ENCODE results near the gene TPD52L1.
"Not testable (repeated sequence)": the region's sequence is repeated elsewhere in the genome, so short reads cannot be mapped to it uniquely, and the experiment has no call there.

TPD52L1 gene

DNA sequence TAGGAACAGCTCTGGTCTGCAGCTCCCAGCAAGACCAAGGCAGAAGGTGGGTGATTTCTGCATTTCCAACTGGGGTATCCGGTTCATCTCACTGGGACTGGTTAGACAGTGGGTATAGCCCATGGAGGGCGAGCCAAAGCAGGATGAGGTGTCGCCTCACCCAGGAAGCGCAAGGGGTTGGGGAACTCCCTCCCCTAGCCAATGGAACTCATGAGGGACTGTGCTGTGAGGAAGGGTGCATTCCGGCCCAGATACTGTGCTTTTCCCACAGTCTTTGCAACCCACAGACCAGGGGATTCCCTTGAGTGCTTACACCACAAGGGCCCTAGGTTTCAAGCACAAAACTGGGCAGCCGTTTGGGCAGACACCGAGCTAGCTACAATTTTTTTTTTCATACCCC lies 126.4 kb downstream of the TPD52L1 start:
- no peak for DNase-seq

DNA sequence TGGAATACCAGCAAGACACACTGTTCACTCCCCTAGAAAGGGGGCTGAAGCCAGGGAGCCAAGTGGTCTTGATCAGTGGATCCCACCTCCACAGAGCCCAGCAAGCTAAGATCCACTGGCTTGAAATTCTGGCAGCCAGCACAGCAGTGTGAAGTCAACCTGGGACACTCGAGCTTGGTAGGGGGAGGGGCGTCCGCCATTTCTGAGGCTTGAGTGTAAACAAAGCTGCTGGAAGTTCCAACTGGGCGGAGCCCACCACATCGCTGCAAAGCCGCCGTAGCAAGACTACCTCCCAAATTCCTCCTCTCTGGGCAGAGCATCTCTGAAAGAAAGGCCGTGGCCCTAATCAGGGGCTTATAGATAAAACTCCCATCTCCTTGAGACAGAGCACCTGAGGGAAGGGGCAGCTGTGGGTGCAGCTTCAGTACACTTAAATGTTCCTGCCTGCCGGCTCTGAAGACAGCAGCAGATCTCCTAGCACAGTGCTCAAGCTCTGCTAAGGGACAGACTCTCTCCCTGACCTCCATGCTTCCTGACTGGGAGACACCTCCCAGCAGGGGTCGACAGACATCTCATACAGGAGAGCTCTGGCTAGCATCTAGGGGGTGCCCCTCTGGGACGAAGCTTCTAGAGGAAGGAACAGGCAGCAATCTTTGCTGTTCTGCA lies 126.9 kb downstream of the TPD52L1 start:
- DNase-seq, result not testable (repeated sequence)

- not testable (repeated sequence) for DNase-seq
These were observed 128.9 kb downstream of the TPD52L1 start for GRCh38 chr6:125282470-125282869.

- DNase-seq, result no peak
These were observed 131.8 kb downstream of the TPD52L1 start for GRCh38 chr6:125285353-125285752.

DNA sequence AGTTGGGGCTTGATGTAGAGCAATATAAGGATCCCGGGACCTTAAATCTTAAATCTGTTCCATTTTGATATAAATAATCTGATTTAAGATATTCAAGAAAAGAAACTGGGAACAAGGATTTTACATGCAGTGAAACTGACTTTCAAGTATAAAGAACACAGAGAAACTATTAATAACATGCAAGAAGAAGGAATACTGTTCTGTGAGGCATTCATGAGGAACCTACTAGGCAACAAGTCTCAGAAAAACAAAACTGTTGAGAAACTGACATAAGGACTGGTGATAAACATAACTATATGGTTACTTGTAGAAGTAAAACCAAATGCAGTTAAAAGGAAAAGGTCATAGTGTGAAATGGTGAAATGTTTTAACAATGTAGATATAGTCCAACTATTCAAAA lies 132.4 kb downstream of the TPD52L1 start:
- no peak for DNase-seq

DNA sequence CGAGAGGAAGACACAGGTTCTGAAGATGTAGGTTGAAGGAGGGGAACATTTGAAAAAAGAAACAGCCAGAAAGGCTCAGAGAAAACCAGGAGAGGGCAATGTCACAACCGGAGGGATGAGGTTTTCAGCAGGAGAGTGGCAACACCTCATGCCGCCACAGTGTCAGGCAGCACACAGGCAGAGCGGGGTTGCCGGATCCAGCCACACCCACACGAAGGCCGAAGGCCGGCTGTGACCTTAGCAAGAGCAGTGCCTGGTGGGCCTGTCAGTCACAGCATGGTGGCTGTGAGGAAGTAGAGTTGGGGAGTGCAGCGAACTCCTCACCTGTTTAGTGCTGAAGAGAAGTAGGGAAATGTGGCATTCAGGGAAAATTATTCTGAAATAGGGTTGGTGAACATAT lies 134.1 kb downstream of the TPD52L1 start:
- DNase-seq, result no peak

- DNase-seq, result no peak
These were observed 140.0 kb downstream of the TPD52L1 start for GRCh38 chr6:125293587-125293986.

DNA sequence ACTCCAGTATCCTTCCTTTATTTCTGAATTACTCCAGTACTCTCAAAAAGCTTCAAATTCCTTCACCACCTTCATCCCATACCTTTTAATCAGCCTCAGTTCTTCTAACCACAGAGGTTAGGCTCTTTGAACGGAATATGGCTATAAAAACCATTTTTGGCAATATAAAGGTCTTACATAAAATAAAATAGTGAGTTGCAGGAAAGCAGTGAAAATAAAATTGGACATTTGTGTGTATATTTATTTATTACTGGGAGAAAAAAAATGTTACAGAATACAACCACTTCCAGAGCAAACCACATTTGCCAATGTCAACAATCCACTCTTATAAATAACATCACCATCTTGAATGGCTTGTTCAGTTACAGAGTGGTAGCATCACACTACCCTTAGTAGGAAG lies 140.5 kb downstream of the TPD52L1 start:
- DNase-seq, result no peak

DNA sequence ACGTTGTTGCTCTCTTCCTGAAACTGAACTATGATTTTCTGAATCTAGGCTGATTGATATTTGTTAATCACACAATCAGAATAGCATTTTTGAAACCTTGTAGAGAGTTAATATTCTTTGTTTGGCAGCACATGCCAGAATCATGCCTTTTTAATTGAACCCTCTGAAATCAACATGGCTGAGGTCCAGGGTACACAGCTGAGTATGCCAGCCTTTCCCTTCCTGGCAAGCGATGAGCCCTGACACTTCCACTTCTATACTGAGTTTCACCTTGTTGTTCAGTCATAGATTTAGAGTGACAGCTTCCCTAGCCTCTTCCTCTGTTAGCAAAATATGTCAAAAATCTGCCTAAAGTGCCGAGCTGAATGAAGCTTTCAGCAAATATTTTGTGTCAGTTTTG lies 141.4 kb downstream of the TPD52L1 start:
- DNase-seq, result no peak

DNA sequence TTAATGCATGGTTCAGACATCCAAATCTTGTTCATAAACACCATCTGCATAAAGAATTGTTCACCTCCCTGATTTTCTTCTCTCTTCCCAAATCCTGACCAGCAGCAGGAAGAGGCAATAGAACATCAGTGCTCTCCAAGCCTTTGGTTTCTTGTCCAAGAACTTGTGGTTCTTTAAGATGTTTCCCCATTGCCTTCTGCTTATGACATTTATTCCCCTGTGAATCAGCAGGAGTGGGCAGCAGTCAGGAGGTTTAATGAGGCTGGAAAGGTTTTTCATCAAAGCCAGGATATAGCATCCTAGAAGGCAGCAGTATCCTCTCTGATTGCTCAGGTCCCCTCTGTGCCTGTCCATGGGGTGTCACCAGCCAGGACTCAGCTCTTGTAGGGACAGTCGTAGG lies 142.9 kb downstream of the TPD52L1 start:
- DNase-seq, result no peak

- DNase-seq, result no peak
These were observed 145.7 kb downstream of the TPD52L1 start for GRCh38 chr6:125299257-125299656.

DNA sequence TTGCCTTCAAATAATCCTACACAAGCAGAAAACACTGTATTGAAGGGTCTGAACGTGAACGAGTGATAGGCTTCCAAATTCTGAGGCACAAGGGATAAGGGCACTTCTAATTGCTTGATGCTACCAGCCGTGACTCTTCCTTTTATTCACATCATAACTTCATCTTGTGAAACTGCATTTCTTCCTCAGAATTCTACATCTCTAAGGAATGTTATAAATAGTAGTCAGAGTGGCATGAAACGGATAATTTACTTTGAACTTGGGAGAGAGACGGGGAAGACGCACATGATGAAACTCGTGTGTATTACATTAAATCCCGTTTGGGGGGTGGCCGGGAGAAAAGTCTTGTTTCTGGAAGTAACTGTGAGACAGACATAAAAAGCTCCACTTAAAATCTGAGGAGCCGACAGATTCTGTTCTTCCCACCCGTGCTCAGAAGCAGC lies 147.4 kb downstream of the TPD52L1 start:
- no peak for DNase-seq

GRCh38 chr6:125301435-125302391 lies 148.1 kb downstream of the TPD52L1 start, which contains the start of gene HDDC2:
Gene HDDC2, minus strand, starts transcription at chr6:125301967. Its CDS starts 35 bp downstream, at chr6:125301932.
- DNase-seq, result peak; percentile 91

DNA sequence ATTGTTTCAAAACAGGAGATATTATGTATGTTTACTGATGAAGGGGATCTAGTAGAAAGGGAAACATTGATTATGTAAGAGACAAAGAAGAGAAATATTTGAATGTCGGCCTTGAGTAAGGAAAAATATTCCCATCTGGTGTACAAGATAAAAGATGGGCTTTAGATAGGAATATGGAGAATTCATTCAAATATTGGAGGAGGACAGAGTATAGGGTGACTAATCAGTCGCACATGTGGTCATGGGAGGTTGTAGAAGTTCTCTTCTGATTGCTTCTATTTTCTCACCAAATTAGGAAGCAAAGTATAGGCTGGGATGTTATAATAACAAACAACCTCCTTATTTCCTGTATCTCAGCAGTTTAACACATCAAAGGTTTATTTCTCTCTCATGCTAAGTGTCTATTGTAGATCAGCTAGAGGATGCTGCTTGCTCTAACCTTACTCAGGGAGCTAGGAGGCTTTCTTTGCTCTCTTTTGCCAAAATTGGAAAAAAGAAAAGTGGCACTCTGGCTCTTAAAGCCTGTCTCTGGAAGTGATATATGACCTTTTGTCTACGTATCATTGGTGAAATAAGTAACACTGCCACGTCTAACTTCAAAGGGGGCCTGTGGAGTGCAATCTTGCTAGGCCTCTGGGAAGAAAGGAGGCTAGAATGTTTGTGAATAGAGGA lies 149.4 kb downstream of the TPD52L1 start:
- no peak for DNase-seq

DNA sequence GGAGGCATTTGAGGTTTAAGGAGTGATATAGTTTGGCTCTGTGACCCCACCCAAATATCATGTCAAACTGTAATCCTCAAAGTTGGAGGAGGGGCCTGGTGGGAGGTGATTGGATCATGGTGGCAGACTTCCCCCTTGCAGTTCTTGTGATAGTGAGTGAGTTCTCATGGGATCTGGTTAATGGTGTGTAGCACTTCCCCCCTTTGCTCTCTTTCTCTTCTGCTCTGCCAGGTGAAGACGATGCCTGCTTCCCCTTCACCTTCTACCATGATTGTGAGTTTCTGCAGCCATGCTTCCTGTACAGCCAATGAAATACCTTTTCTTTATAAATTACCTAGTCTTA lies 149.9 kb downstream of the TPD52L1 start:
- DNase-seq, result no peak

- no peak for DNase-seq
These were observed 151.5 kb downstream of the TPD52L1 start for GRCh38 chr6:125304970-125305660.

- DNase-seq, result no peak
These were observed 153.2 kb downstream of the TPD52L1 start for GRCh38 chr6:125306756-125307149.

- DNase-seq, result no peak
These were observed 153.7 kb downstream of the TPD52L1 start for GRCh38 chr6:125307150-125307838.

DNA sequence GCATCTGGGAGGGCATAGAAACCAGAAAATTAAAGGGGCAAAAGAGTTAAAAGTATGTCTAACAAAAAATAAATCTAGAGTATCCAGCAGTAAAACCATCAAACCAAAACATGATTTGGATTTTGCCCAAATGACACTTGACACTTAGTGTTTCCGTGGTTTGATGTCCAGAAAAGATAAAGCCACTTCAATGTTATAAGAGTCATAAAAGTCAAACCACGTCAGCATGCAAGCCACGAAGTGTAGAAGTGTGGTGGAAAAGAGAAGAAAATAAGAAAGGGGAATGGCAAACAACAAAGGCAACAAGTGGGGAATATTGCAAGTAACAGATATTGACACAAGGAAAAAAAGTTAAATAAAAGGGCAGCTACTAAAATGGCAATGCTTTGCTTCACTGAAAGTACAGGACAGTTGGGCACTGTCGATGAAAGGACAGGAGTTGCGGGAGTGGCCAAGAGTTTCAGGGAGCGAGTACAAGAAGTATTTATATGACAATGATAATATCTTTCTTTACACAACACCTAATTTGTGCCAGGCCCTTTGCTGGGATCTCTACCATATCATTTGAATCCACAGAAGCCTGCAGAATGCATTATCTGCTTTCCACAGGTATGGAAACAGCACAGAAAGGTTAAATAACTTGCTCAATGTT lies 154.5 kb downstream of the TPD52L1 start:
- DNase-seq, result no peak

GRCh38 chr6:125310994-125311649 lies 157.5 kb downstream of the TPD52L1 start:
- peak; percentile 84 for DNase-seq

DNA sequence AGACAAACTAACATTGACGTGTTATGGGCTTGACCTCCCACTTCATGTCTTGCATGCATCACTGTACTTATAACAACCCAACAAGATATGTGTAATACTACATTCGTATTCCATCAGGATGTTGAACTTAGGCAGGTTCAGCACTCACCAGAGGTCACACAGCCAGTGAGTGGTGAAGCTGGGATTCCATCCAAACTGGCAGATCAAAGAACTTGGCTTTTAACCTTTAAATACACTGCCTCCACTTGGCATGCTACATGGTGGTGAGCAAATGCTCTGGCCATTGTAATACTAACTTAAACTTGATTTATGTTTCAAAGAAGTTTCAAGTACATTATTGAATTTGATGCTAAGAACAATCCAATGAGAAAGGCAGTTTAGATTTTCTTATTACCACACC lies 158.9 kb downstream of the TPD52L1 start:
- DNase-seq, result no peak

All from NCI-H146 (cell line).